ENCODE measurements around the gene CARMIL3. TPM values are rescaled to one million over a fixed set of nuclear protein-coding genes. Genes with fewer than 3 reads are reported as not detected.
"Not testable (repeated sequence)": the region's sequence is repeated elsewhere in the genome, so short reads cannot be mapped to it uniquely, and the experiment has no call there.

The CARMIL3 gene
- total RNA-seq, 1 donor: not detected

DNA sequence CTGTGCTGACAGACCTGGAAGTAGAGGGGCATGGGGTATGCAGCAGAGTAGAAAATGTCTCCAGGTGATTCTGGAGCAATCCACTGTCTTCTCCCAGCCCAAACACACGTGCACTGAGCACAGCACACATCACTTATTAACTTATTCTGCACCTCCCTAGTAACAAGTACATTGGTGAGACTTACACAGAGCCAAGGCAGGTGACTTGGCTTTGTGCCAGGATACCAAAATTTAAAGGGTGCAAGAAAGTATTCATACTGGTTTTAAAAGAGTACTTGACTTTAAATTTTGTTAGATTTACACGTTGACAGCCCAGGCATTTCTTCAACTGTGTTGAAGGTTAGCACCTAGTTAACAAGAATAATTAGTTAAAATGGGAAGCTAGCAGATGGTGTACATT, 11.1 kb upstream of the CARMIL3 start:
- no peak for TF ChIP-seq CTCF (IDR thresholded peaks at IDR 0.05; ENCODE audit: insufficient read depth, low read depth, low read length)
- no peak overlapping the region for H3K4me3 ChIP-seq (ENCODE audit: low read depth, low read length)
- no peak for DNase-seq (ENCODE audit: low read depth)

DNA sequence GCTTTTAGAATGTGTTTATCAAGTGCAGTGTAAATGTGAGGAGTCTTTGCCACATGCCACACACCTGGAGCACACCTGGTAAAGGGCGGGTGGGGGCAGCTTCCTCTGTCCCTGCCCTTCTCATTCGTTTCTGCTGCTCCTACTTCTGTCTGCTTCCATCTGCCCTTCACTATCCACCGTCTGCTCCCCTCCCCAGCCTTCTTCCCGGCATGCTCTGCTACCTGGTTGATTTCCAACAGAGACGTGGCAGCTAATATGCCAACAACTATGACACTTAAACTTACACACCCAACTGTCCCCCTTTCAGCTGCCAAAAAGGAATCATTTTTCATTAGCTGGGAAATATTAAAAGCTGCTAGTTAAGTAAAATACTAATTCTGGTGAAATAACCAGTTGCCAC, 9.1 kb upstream of the CARMIL3 start:
- no peak for DNase-seq (ENCODE audit: low read depth)
- TF ChIP-seq CTCF (IDR thresholded peaks at IDR 0.05; ENCODE audit: insufficient read depth, low read depth, low read length): no peak

GRCh38 chr14:24049002-24049401, 2.8 kb upstream of the CARMIL3 start:
- H3K4me3 ChIP-seq (ENCODE audit: low read depth, low read length); DNase-seq (ENCODE audit: low read depth): not testable (repeated sequence)

More for the DNA sequence above, 9.1 kb upstream of the CARMIL3 start:
- no peak overlapping the region for H3K4me3 ChIP-seq (ENCODE audit: low read depth, low read length)

DNA sequence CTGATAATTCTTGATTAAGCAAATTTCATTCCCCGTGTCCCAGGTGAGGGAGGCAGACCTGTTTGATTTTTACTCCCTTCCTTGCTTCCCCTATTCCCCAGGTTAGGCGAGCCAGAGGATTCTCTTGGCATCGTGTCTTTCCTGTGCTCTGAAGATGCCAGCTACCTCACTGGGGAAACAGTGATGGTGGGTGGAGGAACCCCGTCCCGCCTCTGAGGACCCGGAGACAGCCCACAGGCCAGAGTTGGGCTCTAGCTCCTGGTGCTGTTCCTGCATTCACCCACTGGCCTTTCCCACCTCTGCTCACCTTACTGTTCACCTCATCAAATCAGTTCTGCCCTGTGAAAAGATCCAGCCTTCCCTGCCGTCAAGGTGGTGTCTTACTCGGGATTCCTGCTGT, 1.1 kb upstream of the CARMIL3 start:
- DNase-seq (ENCODE audit: low read depth); H3K4me3 ChIP-seq (ENCODE audit: low read depth, low read length): not testable (repeated sequence)

DNA sequence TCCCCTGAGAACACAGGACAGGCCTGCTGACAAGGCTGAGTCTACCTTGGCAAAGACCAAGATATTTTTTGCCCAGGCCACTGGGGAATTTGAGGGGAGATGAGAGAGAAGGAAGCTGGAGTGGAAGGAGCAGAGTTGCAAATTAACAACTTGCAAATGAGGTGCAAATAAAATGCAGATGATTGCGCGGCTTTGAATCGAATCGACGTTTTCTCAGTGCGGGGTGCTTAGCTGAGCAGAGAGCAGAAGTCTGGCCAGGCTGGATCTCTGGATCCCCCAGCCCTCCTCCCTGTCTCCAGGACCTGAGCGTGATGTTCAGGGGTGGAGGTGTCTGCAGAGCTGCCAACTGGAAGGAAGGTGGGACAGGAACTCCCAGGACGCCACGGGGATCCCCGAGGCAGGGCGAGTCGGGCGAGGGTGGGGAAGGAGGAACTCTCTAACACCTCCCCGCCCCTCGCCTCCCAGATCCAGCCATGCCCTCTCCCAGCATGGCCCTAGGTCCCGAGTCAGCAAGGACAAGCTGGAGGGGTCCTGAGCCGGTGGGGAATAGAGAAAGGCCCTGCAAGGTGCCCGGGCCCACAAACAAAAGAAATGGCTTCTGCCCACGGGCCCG, 527 bp upstream of the CARMIL3 start:
- no peak for DNase-seq (ENCODE audit: low read depth)
- H3K4me3 ChIP-seq (ENCODE audit: low read depth, low read length): peak overlapping the region; percentile 59
- no peak for TF ChIP-seq CTCF (IDR thresholded peaks at IDR 0.05; ENCODE audit: insufficient read depth, low read depth, low read length)

DNA sequence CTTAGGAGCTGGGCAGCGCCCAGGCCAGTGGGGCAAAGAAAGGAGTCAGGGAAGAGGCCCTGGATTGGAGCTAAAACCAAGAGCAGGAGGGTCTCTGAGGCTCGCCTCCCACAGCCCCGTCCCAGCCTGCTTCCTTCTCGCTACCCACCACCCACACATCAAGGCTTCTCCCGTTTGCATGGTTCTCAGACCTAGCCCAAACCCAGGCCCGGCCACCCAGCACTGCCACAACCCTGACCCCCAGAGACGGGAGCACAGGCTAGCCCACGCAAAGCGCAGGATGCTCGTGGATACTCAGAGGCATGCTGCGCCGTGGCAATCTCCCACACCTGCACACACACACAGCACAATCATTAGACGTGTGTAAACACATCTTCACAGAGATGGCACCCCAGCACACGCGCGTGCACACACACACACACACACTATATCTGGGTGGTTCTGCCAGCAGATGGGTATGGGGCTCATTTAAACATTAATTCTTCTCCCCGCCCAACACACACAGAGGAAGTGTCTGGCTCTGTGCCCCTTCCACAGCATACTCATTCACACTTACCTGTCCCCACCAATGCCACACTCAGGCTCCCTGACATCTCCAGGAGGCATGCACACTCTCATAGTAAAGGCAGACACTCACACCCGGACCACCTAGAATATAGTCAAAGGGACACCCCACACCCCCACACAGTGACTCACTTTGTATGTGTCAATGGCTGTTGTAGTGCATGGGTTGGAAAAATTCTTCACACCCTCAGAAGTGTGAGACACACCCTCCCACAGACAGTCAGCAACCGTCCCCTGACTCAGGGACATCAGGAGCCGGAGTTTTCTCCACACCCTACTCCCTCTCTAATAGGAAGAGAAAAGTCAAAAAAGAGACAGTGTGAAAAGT, 1.1 kb downstream of the CARMIL3 start:
- no peak overlapping the region for H3K4me3 ChIP-seq (ENCODE audit: low read depth, low read length)
- TF ChIP-seq CTCF (IDR thresholded peaks at IDR 0.05; ENCODE audit: insufficient read depth, low read depth, low read length): no peak
- DNase-seq (ENCODE audit: low read depth): no peak

DNA sequence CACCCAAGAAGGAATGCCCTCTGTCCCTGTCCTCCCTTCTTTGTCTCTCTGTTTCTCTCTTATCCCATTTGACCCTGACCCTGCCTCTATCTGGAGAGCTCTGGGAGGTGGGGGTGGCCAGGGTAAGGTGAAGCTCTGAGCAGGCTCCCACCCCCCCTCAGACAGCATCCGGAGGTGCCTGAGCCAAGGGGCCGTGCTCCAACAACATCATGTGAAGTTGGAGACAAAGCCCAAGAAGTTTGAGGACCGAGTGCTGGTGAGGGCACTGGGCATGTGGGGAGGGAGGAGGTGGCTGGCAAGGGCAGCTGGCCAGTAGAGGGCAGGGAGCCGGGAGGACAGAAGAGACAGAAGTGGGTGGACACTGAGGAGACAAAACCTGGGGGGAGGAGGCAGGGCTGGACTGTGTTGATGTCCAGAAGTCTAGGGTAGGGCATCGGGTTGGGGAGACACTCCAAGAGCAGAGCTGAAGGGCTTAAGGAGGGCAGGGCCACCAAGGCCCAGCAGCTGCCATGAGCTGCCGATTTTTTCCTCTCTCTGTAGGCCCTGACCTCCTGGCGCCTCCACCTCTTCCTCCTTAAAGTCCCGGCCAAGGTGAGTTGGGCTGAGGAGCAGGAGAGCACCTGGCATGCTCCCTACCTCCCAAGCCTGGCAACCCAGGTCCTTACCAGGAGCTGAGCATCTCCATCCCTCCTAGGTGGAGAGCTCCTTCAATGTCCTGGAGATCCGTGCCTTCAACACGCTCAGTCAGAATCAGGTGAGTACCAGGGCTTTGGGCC, 1.9 kb downstream of the CARMIL3 start:
- TF ChIP-seq CTCF (IDR thresholded peaks at IDR 0.05; ENCODE audit: insufficient read depth, low read depth, low read length): no peak
- DNase-seq (ENCODE audit: low read depth): no peak

More for the DNA sequence above, 1.9 kb downstream of the CARMIL3 start:
- no peak overlapping the region for H3K4me3 ChIP-seq (ENCODE audit: low read depth, low read length)
